H1 (cell line): Measurements from ENCODE around the gene VAPB. TPM values are rescaled to one million over a fixed set of nuclear protein-coding genes. Genes with fewer than 3 reads are reported as not detected.

Experiments
- FOSL1 ChIP-seq: IDR thresholded peaks from 2 replicates; pipeline ENCODE4 v1.6.1; 2011; ENCODE audit warnings: mild to moderate bottlenecking, low read depth, low read length, moderate library complexity; ENCODE audit not compliant: insufficient read depth
- JUN ChIP-seq: IDR thresholded peaks from 2 replicates; pipeline ENCODE4 v1.6.1; 2011; ENCODE audit warnings: low read depth, mild to moderate bottlenecking, improper control_type of control experiment, low read length
- POU5F1 ChIP-seq: IDR thresholded peaks from 2 replicates; pipeline ENCODE4 v1.6.1; 2011; ENCODE audit warnings: low read depth, mild to moderate bottlenecking, low read length, moderate library complexity
- TAF1 ChIP-seq: IDR thresholded peaks from 2 replicates; pipeline ENCODE4 v1.6.1; 2011; ENCODE audit warnings: mild to moderate bottlenecking, low read depth, low read length
- TEAD4 ChIP-seq: IDR thresholded peaks from 2 replicates; pipeline ENCODE4 v1.6.1; 2012; ENCODE audit warnings: low read depth, low read length, inconsistent platforms, mixed read lengths
- polyA plus RNA-seq, 7 experiments: library from polyadenylated mRNA; depleted of rRNA in 3 of 7; stranded (reverse) in 5 of 7; unstranded in 2 of 7; fragments of >200 nt in 5 of 7; fragments of 200-250 nt in 2 of 7; gene quantifications; 1 replicate in 5 of 7; 2 replicates in 1 of 7; 4 replicates in 1 of 7; pipeline versions ENCODE4 v1.2.1 to v1.2.3, GENCODE V29; 2011 to 2013; ENCODE audit warnings: missing spikeins in 2 of 7, mixed read lengths in 2 of 7
- total RNA-seq: library from RNA; stranded (reverse); fragmentation: NEBNext Ultra II Directional; extraction: Animal tissue kit (Norgen Biotek cat#: 25700); gene quantifications from 2 replicates; pipeline ENCODE4 v1.2.1, GENCODE V29; 2021
- TF ChIP-seq, protein P1 (sequence below): IDR thresholded peaks from 2 replicates; pipeline ENCODE4 v1.6.1; 2012; ENCODE audit warnings: inconsistent platforms

VAPB gene
- total and polyA plus RNA-seq, 2 of the 8 experiments (the other 6 are each of a cell fraction or from before 2014, with no cell fraction given) = 24.4 to 62.8 TPM

DNA sequence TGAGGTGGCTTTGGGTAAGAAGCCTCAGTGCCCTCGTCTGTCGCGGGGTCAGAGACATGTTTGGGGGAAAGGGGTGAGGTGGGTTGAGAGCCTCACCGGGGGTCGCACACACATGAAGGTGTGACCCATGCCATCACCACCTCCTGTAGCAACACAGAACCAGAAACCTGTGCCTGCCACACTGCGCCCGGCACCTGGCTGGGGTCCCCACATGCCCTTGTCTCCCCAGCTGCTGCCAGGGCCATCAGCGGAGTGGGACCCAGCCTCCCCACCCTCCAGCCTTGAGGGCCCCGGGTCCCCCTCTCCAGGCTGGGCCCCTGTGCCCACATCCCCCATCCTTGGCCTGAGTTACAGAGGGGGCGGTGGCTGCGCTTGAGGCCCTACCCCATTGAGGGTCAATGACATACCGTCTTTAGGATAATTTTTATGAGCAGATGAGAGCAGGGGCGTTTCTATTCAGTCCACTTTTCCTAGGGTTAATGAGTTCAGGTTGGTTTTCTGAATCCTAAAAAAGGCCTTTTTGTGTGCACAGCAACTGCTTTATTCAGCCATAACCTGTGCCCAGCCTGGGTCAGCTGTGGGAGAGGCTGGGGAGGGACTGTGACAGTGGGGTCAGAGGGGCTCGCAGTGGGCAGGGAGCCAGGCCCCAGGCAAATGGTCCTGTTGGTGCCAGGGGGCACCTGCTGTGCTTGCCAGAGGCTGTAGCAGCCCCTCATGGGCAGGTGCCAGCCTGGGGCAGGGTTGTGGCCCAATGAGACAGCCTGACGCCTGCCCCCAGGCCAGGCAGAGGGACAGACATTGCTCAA lies 106.8 kb downstream of the VAPB start (continued):
- TF ChIP-seq FOSL1 = no peak
- TF ChIP-seq TEAD4 = no peak
- TF ChIP-seq TAF1 = no peak
- TF ChIP-seq, protein P1, sequence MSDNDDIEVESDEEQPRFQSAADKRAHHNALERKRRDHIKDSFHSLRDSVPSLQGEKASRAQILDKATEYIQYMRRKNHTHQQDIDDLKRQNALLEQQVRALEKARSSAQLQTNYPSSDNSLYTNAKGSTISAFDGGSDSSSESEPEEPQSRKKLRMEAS = no peak
- TF ChIP-seq JUN = no peak
- no peak for TF ChIP-seq POU5F1
